ENCODE results near the gene SMIM38. TPM values are rescaled to one million over a fixed set of nuclear protein-coding genes. Genes with fewer than 3 reads are reported as not detected.

The SMIM38 gene
- total RNA-seq, 1 donor = under 0.01 TPM

- TF ChIP-seq, protein P1, sequence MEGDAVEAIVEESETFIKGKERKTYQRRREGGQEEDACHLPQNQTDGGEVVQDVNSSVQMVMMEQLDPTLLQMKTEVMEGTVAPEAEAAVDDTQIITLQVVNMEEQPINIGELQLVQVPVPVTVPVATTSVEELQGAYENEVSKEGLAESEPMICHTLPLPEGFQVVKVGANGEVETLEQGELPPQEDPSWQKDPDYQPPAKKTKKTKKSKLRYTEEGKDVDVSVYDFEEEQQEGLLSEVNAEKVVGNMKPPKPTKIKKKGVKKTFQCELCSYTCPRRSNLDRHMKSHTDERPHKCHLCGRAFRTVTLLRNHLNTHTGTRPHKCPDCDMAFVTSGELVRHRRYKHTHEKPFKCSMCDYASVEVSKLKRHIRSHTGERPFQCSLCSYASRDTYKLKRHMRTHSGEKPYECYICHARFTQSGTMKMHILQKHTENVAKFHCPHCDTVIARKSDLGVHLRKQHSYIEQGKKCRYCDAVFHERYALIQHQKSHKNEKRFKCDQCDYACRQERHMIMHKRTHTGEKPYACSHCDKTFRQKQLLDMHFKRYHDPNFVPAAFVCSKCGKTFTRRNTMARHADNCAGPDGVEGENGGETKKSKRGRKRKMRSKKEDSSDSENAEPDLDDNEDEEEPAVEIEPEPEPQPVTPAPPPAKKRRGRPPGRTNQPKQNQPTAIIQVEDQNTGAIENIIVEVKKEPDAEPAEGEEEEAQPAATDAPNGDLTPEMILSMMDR (IDR thresholded peaks at IDR 0.05; ENCODE audit: extremely low read depth, low read depth, low read length) = no peak
- H2AFZ ChIP-seq (ENCODE audit: low read length) = no peak overlapping the region
These were observed 5.3 kb downstream of the SMIM38 start for GRCh38 chr11:69161117-69161407.

DNA sequence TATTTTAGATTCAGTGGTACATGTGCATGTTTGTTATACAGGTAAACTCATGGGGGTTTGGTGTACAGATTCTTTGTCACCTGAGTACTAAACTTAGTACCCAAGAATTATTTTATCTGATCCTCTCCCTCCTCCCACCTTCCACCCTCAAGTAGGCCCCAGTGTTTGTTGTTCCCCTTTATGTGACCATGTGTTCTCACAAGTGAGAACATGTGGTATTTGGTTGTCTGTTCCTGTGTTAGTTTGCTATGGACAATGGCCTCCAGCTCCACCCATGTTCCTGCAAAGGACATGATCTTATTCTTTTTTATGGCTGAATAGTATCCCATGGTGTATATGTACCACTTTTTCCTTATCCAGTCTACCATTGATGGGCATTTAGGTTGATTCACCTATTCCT, 6.8 kb downstream of the SMIM38 start:
- Histone ChIP-seq H4K20me1 (ENCODE audit: insufficient read depth, low read length) (no peaks in the 10 kb centered on the region), H3K9me3 (ENCODE audit: low read depth, low read length) (no peaks in the 10 kb centered on the region), H3K4me3 (ENCODE audit: insufficient read depth, low read length) (no peak overlapping the region), H3K36me3 (ENCODE audit: insufficient read depth, low read length) (no peaks in the 10 kb centered on the region), H3K79me2 (ENCODE audit: insufficient read depth, low read length) (no peaks in the 10 kb centered on the region), H3K4me1 (ENCODE audit: insufficient read depth, low read length) (peaks cover 8% of the 10 kb centered on the region), H3K27me3 (ENCODE audit: insufficient read depth, low read length) (peaks cover 2% of the 10 kb centered on the region), H2AFZ (ENCODE audit: low read length) (no peak overlapping the region), H3K4me2 (ENCODE audit: insufficient read depth, low read length) (no peak overlapping the region), H3K27ac (ENCODE audit: low read depth, low read length) (no peak overlapping the region)
- DNase-seq (ENCODE audit: insufficient read length, low spot score, missing footprints) = no peak
- TF ChIP-seq, protein P1 (IDR thresholded peaks at IDR 0.05; ENCODE audit: extremely low read depth, low read depth, low read length) = no peak

More at GRCh38 chr11:69161117-69161407, 5.3 kb downstream of the SMIM38 start:
- H3K4me2 ChIP-seq (ENCODE audit: insufficient read depth, low read length) = no peak overlapping the region
- H3K36me3 ChIP-seq (ENCODE audit: insufficient read depth, low read length) = no peaks in the 10 kb centered on the region
- no peaks in the 10 kb centered on the region for H4K20me1 ChIP-seq (ENCODE audit: insufficient read depth, low read length)
- H3K27ac ChIP-seq (ENCODE audit: low read depth, low read length) = no peak overlapping the region
- peaks cover 8% of the 10 kb centered on the region for H3K4me1 ChIP-seq (ENCODE audit: insufficient read depth, low read length)
- no peaks in the 10 kb centered on the region for H3K9me3 ChIP-seq (ENCODE audit: low read depth, low read length)
- DNase-seq (ENCODE audit: insufficient read length, low spot score, missing footprints) = no peak
- H3K27me3 ChIP-seq (ENCODE audit: insufficient read depth, low read length) = no peaks in the 10 kb centered on the region
- H3K4me3 ChIP-seq (ENCODE audit: insufficient read depth, low read length) = no peak overlapping the region
- no peaks in the 10 kb centered on the region for H3K79me2 ChIP-seq (ENCODE audit: insufficient read depth, low read length)

DNA sequence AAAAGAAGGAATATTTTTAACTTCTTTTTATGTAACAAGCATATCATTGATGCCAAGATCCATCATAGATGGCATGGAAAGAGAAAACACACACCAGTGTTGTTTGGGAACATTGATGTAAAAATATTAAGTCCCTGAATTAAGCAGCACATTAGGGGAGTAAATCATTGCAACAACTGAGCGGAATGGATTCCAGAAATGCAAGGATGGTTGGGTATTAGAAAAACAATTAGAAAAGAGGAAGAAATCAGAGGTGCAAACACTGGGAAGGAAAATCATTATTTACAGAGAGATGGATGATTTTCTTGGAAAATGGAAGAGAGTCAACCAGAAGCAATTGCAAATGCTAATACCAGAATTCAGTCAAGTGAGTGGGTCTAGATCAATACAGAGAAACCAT, 8.1 kb downstream of the SMIM38 start:
- peaks cover 7% of the 10 kb centered on the region for H3K4me1 ChIP-seq (ENCODE audit: insufficient read depth, low read length)
- DNase-seq (ENCODE audit: insufficient read length, low spot score, missing footprints) = no peak
- no peaks in the 10 kb centered on the region for H3K9me3 ChIP-seq (ENCODE audit: low read depth, low read length)
- no peak overlapping the region for H3K27ac ChIP-seq (ENCODE audit: low read depth, low read length)
- H2AFZ ChIP-seq (ENCODE audit: low read length) = no peak overlapping the region
- H3K79me2 ChIP-seq (ENCODE audit: insufficient read depth, low read length) = no peaks in the 10 kb centered on the region
- no peaks in the 10 kb centered on the region for H3K36me3 ChIP-seq (ENCODE audit: insufficient read depth, low read length)
- TF ChIP-seq, protein P1 (IDR thresholded peaks at IDR 0.05; ENCODE audit: extremely low read depth, low read depth, low read length) = no peak
- H3K27me3 ChIP-seq (ENCODE audit: insufficient read depth, low read length) = peaks cover 3% of the 10 kb centered on the region
- H4K20me1 ChIP-seq (ENCODE audit: insufficient read depth, low read length) = no peaks in the 10 kb centered on the region
- H3K4me2 ChIP-seq (ENCODE audit: insufficient read depth, low read length) = no peak overlapping the region
- no peak overlapping the region for H3K4me3 ChIP-seq (ENCODE audit: insufficient read depth, low read length)

DNA sequence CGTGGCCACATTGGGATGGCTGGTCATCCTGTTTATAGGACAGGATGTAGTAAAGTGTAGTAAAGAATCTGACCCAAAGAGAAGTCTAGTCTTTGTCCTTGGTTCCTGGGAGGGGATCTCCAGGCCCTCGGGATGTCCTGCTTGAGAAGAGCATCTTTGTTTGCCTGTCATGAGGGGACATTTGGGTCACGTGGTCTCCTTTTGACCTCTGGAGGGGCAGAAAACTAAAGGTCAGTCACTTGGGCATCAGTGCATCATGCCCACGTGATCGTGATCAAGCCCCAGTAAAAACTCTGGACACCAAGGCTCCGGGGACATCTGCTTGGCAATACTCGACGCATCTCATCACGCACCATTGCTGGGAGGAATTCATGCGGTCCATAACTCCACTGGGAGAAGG, 9.1 kb downstream of the SMIM38 start:
- no peak for DNase-seq (ENCODE audit: insufficient read length, low spot score, missing footprints)
- H3K4me2 ChIP-seq (ENCODE audit: insufficient read depth, low read length) = no peak overlapping the region
- TF ChIP-seq, protein P1 (IDR thresholded peaks at IDR 0.05; ENCODE audit: extremely low read depth, low read depth, low read length) = no peak
- peaks cover 7% of the 10 kb centered on the region for H3K4me1 ChIP-seq (ENCODE audit: insufficient read depth, low read length)
- no peaks in the 10 kb centered on the region for H3K36me3 ChIP-seq (ENCODE audit: insufficient read depth, low read length)
- peaks cover 8% of the 10 kb centered on the region for H3K27me3 ChIP-seq (ENCODE audit: insufficient read depth, low read length)
- no peak overlapping the region for H2AFZ ChIP-seq (ENCODE audit: low read length)
- H3K4me3 ChIP-seq (ENCODE audit: insufficient read depth, low read length) = no peak overlapping the region
- H3K79me2 ChIP-seq (ENCODE audit: insufficient read depth, low read length) = no peaks in the 10 kb centered on the region
- no peaks in the 10 kb centered on the region for H4K20me1 ChIP-seq (ENCODE audit: insufficient read depth, low read length)
- no peaks in the 10 kb centered on the region for H3K9me3 ChIP-seq (ENCODE audit: low read depth, low read length)
- no peak overlapping the region for H3K27ac ChIP-seq (ENCODE audit: low read depth, low read length)
